DND-41 (cell line): Measurements from ENCODE around the gene TNIP3.

Source experiments
- ATAC-seq: fragments of 200-7000 bp; cut with Tn5 transposase; 3 replicates; pipeline ENCODE4 v1.9.1; 2021; ENCODE audit warnings: low read depth; ENCODE audit not compliant: insufficient read depth
- DNase-seq: peaks from one replicate; pipeline ENCODE4 v3.0.0-alpha.2; 2020
- H2AFZ ChIP-seq: 2 replicates; pipeline ENCODE4 v1.6.0; 2012; ENCODE audit warnings: low read depth, low read length
- H3K27ac ChIP-seq: 2 replicates; pipeline ENCODE4 v1.5.1; 2012; ENCODE audit warnings: low read length, inconsistent platforms
- H3K27me3 ChIP-seq: fragments of 200-600 bp; sonication (generic); 2 replicates; pipeline ENCODE4 v1.6.0; 2012; ENCODE audit warnings: low read length, mild to moderate bottlenecking, inconsistent platforms; ENCODE audit not compliant: insufficient read depth, poor library complexity
- H3K36me3 ChIP-seq: 2 replicates; pipeline ENCODE4 v1.5.1; 2012; ENCODE audit warnings: low read length, inconsistent platforms; ENCODE audit not compliant: insufficient read depth
- H3K4me1 ChIP-seq: 2 replicates; pipeline ENCODE4 v1.5.1; 2012; ENCODE audit warnings: mild to moderate bottlenecking, low read length; ENCODE audit not compliant: insufficient read depth
- H3K4me2 ChIP-seq: 2 replicates; pipeline ENCODE4 v1.6.0; 2012; ENCODE audit warnings: mild to moderate bottlenecking, moderate library complexity, low read length, inconsistent platforms; ENCODE audit not compliant: insufficient read depth
- H3K4me3 ChIP-seq, 2 experiments: fragments of 200-600 bp in 1 of 2; shearing (Covaris generic) in 1 of 2; 2 replicates each; pipeline ENCODE4 v1.5.1; 2012 to 2016; ENCODE audit warnings: inconsistent platforms in 2 of 2, low read length in 2 of 2, mild to moderate bottlenecking in 2 of 2, low read depth in 1 of 2, moderate library complexity in 1 of 2
- H3K79me2 ChIP-seq: 2 replicates; pipeline ENCODE4 v1.6.0; 2012; ENCODE audit warnings: low read length, inconsistent platforms; ENCODE audit not compliant: insufficient read depth
- H3K9ac ChIP-seq: 2 replicates; pipeline ENCODE4 v1.6.0; 2012; ENCODE audit warnings: low read depth, mild to moderate bottlenecking, inconsistent platforms, low read length, moderate library complexity
- H3K9me3 ChIP-seq: 2 replicates; pipeline ENCODE4 v1.5.1; 2012; ENCODE audit warnings: low read length, moderate library complexity, mild to moderate bottlenecking, inconsistent platforms; ENCODE audit not compliant: insufficient read depth, severe bottlenecking
- H4K20me1 ChIP-seq: 2 replicates; pipeline ENCODE4 v1.6.0; 2012; ENCODE audit warnings: low read length; ENCODE audit not compliant: insufficient read depth
- EZH2 ChIP-seq: IDR thresholded peaks from 3 replicates; pipeline ENCODE4 v1.6.1; 2012; ENCODE audit warnings: borderline replicate concordance, low read depth, mild to moderate bottlenecking, moderate library complexity, low read length, inconsistent platforms; ENCODE audit not compliant: severe bottlenecking
- TF ChIP-seq, protein P1 (sequence below): IDR thresholded peaks from 2 replicates; pipeline ENCODE4 v1.5.1; 2012; ENCODE audit warnings: borderline replicate concordance, low read length, moderate library complexity, mild to moderate bottlenecking; ENCODE audit not compliant: poor library complexity, severe bottlenecking; ENCODE audit errors: extremely low read depth

The TNIP3 gene

DNA sequence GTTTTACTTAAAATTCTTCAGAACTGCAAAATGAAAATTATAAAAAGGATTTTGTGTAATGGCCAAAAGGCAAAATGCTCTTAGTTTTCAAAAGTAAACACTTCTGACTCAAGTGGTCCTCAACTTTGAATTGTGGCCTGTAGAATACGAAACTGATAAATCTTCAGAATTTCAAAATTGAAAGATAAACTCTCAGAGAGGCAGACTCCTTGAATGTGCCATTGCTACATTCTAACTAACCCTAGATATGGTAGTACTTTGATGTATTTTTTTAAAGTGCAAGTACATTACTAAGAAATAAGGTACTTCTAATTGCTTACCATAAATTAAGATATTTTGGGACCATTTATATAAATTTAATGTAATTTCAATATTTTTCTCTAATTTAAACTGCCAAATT lies 44.4 kb downstream of the TNIP3 start:
- no peak overlapping the region for H2AFZ ChIP-seq
- no peak for DNase-seq
- H3K79me2 ChIP-seq, result no peaks in the 10 kb centered on the region
- no peak overlapping the region for H3K4me2 ChIP-seq
- no peaks in the 10 kb centered on the region for H3K4me1 ChIP-seq
- H4K20me1 ChIP-seq, result no peaks in the 10 kb centered on the region
- TF ChIP-seq EZH2, result no peak
- TF ChIP-seq, protein P1, sequence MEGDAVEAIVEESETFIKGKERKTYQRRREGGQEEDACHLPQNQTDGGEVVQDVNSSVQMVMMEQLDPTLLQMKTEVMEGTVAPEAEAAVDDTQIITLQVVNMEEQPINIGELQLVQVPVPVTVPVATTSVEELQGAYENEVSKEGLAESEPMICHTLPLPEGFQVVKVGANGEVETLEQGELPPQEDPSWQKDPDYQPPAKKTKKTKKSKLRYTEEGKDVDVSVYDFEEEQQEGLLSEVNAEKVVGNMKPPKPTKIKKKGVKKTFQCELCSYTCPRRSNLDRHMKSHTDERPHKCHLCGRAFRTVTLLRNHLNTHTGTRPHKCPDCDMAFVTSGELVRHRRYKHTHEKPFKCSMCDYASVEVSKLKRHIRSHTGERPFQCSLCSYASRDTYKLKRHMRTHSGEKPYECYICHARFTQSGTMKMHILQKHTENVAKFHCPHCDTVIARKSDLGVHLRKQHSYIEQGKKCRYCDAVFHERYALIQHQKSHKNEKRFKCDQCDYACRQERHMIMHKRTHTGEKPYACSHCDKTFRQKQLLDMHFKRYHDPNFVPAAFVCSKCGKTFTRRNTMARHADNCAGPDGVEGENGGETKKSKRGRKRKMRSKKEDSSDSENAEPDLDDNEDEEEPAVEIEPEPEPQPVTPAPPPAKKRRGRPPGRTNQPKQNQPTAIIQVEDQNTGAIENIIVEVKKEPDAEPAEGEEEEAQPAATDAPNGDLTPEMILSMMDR, result no peak
- ATAC-seq, result no peak
- H3K36me3 ChIP-seq, result no peaks in the 10 kb centered on the region
- no peak overlapping the region for H3K27ac ChIP-seq
- H3K9ac ChIP-seq, result no peak overlapping the region
- no peaks in the 10 kb centered on the region for H3K9me3 ChIP-seq
- H3K4me3 ChIP-seq, result no peak overlapping the region
- H3K27me3 ChIP-seq, result no peaks in the 10 kb centered on the region

DNA sequence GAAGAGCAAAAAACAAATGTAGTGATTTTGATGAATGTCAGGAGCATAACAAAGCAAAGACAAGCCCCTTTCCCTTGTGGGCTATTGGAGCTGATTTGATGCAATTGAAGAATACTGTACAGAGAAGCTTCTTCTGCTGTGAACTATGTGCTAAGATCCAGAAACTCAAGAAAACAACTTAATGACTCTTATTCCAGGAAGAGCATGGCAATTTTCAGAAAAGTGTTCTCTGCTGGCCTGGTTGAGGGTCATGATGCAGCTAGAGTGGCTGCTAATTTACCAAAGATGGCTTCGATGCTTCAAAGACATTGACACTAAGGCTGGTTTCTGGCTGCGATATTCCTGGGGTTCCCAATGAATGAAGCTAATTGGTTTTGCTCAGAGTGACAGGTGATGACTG lies 45.8 kb downstream of the TNIP3 start:
- H3K79me2 ChIP-seq, result no peaks in the 10 kb centered on the region
- TF ChIP-seq EZH2, result no peak
- TF ChIP-seq, protein P1, result no peak
- DNase-seq (no peak), ATAC-seq (no peak)
- no peaks in the 10 kb centered on the region for H4K20me1 ChIP-seq
- no peak overlapping the region for H3K9ac ChIP-seq
- H2AFZ ChIP-seq, result no peak overlapping the region
- H3K9me3 ChIP-seq, result no peaks in the 10 kb centered on the region
- H3K4me3 ChIP-seq, result no peak overlapping the region
- no peaks in the 10 kb centered on the region for H3K27me3 ChIP-seq
- no peaks in the 10 kb centered on the region for H3K4me1 ChIP-seq
- no peak overlapping the region for H3K4me2 ChIP-seq
- no peaks in the 10 kb centered on the region for H3K36me3 ChIP-seq
- H3K27ac ChIP-seq, result no peak overlapping the region

GRCh38 chr4:121114756-121115155 lies 49.4 kb downstream of the TNIP3 start:
- Histone ChIP-seq H3K4me1 (no peaks in the 10 kb centered on the region), H3K27ac (no peak overlapping the region), H3K36me3 (no peaks in the 10 kb centered on the region), H3K4me3 (no peak overlapping the region), H2AFZ (no peak overlapping the region), H4K20me1 (no peaks in the 10 kb centered on the region), H3K9ac (no peak overlapping the region), H3K9me3 (no peaks in the 10 kb centered on the region), H3K27me3 (no peaks in the 10 kb centered on the region), H3K79me2 (no peaks in the 10 kb centered on the region), H3K4me2 (no peak overlapping the region)
- DNase-seq (no peak), ATAC-seq (no peak)
- TF ChIP-seq EZH2, result no peak
- TF ChIP-seq, protein P1, result no peak

DNA sequence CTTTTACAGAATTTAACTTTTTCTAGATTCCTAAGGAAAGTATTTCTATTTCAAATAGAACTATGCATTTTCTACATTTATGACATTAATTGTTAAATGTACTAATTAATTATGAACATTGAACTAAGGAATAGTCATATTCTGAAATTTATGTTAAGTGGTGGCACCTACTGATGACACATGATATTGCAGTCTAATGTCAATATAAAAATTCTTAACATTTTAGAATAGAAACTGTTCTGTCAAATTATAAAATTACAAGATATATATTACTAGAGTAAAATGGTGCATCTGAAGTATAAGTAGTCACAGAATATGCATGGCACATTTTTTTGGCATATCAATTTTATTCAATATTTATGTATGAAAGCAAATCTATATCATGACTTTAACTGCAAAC lies 51.6 kb downstream of the TNIP3 start:
- Histone ChIP-seq H2AFZ (no peak overlapping the region), H3K9me3 (no peaks in the 10 kb centered on the region), H4K20me1 (no peaks in the 10 kb centered on the region), H3K4me2 (no peak overlapping the region), H3K79me2 (no peaks in the 10 kb centered on the region), H3K27ac (no peak overlapping the region), H3K36me3 (no peaks in the 10 kb centered on the region), H3K4me3 (no peak overlapping the region), H3K27me3 (no peaks in the 10 kb centered on the region), H3K9ac (no peak overlapping the region), H3K4me1 (no peaks in the 10 kb centered on the region)
- DNase-seq, result no peak
- ATAC-seq, result no peak
- TF ChIP-seq EZH2, result no peak
- TF ChIP-seq, protein P1, result peak; percentile 58
